HepG2 (cell line): ENCODE measurements around the gene EIF3J. TPM values are rescaled to one million over a fixed set of nuclear protein-coding genes. Genes with fewer than 3 reads are reported as not detected.

Experiments used
- BCLAF1 ChIP-seq: fragments of 450-650 bp; IDR thresholded peaks from 2 replicates; pipeline ENCODE4 v1.6.1; 2017; ENCODE audit warnings: mild to moderate bottlenecking
- CERS6 ChIP-seq: sonication (generic); formaldehyde crosslinking; IDR thresholded peaks from 2 replicates; pipeline ENCODE4 v1.5.0; 2020; ENCODE audit warnings: missing genetic modification reagents
- CREB1 ChIP-seq, 2 experiments: fragments of 450-650 bp in 1 of 2; IDR thresholded peaks; 2 replicates each; pipeline ENCODE4 v1.6.1; 2016 to 2017; ENCODE audit warnings: control low read depth in 1 of 2, mild to moderate bottlenecking in 1 of 2, missing compliant biosample characterization in 1 of 2, missing genetic modification characterization in 1 of 2
- DMAP1 ChIP-seq: IDR thresholded peaks from 2 replicates; pipeline ENCODE4 v1.6.1; 2016
- DR1 ChIP-seq: sonication (generic); formaldehyde crosslinking; IDR thresholded peaks from 2 replicates; pipeline ENCODE4 v1.8.0; 2021; ENCODE audit warnings: mild to moderate bottlenecking, missing genetic modification reagents, inconsistent platforms
- ETV6 ChIP-seq: sonication (generic); formaldehyde crosslinking; conservative IDR thresholded peaks from 2 replicates; pipeline ENCODE4 v1.4.0; 2020; ENCODE audit warnings: missing genetic modification reagents
- GFI1 ChIP-seq: sonication (generic); formaldehyde crosslinking; IDR thresholded peaks from 2 replicates; pipeline ENCODE4 v1.5.0; 2020; ENCODE audit warnings: missing genetic modification reagents, mild to moderate bottlenecking, borderline replicate concordance
- GPN1 ChIP-seq: sonication (generic); formaldehyde crosslinking; IDR thresholded peaks from 2 replicates; pipeline ENCODE4 v1.5.1; 2020; ENCODE audit warnings: missing genetic modification reagents, borderline replicate concordance
- HMGA1 ChIP-seq: sonication (generic); formaldehyde crosslinking; conservative IDR thresholded peaks from 2 replicates; pipeline ENCODE4 v1.4.0; 2020; ENCODE audit warnings: missing genetic modification reagents
- KAT2B ChIP-seq: fragments of 150-350 bp; IDR thresholded peaks from 2 replicates; pipeline ENCODE4 v1.6.1; 2014; ENCODE audit warnings: low read depth, low read length, borderline replicate concordance
- NCOA2 ChIP-seq: sonication (generic); formaldehyde crosslinking; IDR thresholded peaks from 2 replicates; pipeline ENCODE4 v1.8.0; 2022; ENCODE audit warnings: inconsistent platforms
- NFYC ChIP-seq: IDR thresholded peaks from 2 replicates; pipeline ENCODE4 v1.6.1; 2016; ENCODE audit warnings: missing genetic modification reagents, missing compliant biosample characterization
- POGZ ChIP-seq: sonication (generic); formaldehyde crosslinking; IDR thresholded peaks from 2 replicates; pipeline ENCODE4 v1.4.0; 2020; ENCODE audit warnings: mild to moderate bottlenecking, missing genetic modification reagents
- SATB2 ChIP-seq: sonication (generic); formaldehyde crosslinking; IDR thresholded peaks from 2 replicates; pipeline ENCODE4 v1.5.0; 2020; ENCODE audit warnings: missing genetic modification reagents
- TMF1 ChIP-seq: sonication (generic); formaldehyde crosslinking; IDR thresholded peaks from 2 replicates; pipeline ENCODE4 v1.8.1; 2022; ENCODE audit warnings: low read depth, missing genetic modification reagents
- WIZ ChIP-seq: sonication (generic); formaldehyde crosslinking; IDR thresholded peaks from 2 replicates; pipeline ENCODE4 v1.5.1; 2020; ENCODE audit warnings: mild to moderate bottlenecking, missing genetic modification reagents
- ZC3H13 ChIP-seq: sonication (generic); formaldehyde crosslinking; IDR thresholded peaks from 2 replicates; pipeline ENCODE4 v1.8.1; 2023; ENCODE audit warnings: mild to moderate bottlenecking, missing genetic modification reagents, moderate library complexity
- ZMAT3 ChIP-seq: sonication (generic); formaldehyde crosslinking; conservative IDR thresholded peaks from 2 replicates; pipeline ENCODE4 v1.7.0; 2021; ENCODE audit warnings: missing genetic modification reagents
- ZNF710 ChIP-seq: sonication (generic); formaldehyde crosslinking; IDR thresholded peaks from 2 replicates; pipeline ENCODE4 v1.5.0; 2020; ENCODE audit warnings: mild to moderate bottlenecking, missing genetic modification reagents, borderline replicate concordance
- ZNF777 ChIP-seq: sonication (generic); formaldehyde crosslinking; IDR thresholded peaks from 2 replicates; pipeline ENCODE4 v1.4.0; 2020; ENCODE audit warnings: missing genetic modification reagents
- ZNF781 ChIP-seq: sonication (generic); formaldehyde crosslinking; IDR thresholded peaks from 2 replicates; pipeline ENCODE4 v1.5.1; 2020; ENCODE audit warnings: borderline replicate concordance, mild to moderate bottlenecking, missing genetic modification reagents; ENCODE audit errors: not compliant biosample characterization
- polyA plus RNA-seq, 8 experiments: library from polyadenylated mRNA; depleted of rRNA in 3 of 8; stranded (reverse) in 7 of 8; unstranded in 1 of 8; fragments of >200 nt; fragmentation: Illumina TruSeq in 4 of 8; extraction: Trizol in 4 of 8; gene quantifications; 2 replicates each; pipeline versions ENCODE4 v1.2.1 to v1.2.3, GENCODE V29; 2011 to 2016; ENCODE audit warnings: low read depth in 4 of 8, missing spikeins in 1 of 8, mixed read lengths in 1 of 8; ENCODE audit not compliant: insufficient read depth in 1 of 8
- total RNA-seq, 5 experiments: library from RNA; depleted of rRNA; stranded (reverse); fragments of >200 nt; fragmentation: Illumina TruSeq; extraction: Trizol; gene quantifications; 2 replicates each; pipeline ENCODE4 v1.2.3, GENCODE V29; 2016; ENCODE audit warnings: low read depth in 1 of 5

EIF3J gene
- total and polyA plus RNA-seq, 2 of the 13 experiments (the other 11 are each of a cell fraction or from before 2014, with no cell fraction given) = 51.7 to 69.2 TPM

DNA sequence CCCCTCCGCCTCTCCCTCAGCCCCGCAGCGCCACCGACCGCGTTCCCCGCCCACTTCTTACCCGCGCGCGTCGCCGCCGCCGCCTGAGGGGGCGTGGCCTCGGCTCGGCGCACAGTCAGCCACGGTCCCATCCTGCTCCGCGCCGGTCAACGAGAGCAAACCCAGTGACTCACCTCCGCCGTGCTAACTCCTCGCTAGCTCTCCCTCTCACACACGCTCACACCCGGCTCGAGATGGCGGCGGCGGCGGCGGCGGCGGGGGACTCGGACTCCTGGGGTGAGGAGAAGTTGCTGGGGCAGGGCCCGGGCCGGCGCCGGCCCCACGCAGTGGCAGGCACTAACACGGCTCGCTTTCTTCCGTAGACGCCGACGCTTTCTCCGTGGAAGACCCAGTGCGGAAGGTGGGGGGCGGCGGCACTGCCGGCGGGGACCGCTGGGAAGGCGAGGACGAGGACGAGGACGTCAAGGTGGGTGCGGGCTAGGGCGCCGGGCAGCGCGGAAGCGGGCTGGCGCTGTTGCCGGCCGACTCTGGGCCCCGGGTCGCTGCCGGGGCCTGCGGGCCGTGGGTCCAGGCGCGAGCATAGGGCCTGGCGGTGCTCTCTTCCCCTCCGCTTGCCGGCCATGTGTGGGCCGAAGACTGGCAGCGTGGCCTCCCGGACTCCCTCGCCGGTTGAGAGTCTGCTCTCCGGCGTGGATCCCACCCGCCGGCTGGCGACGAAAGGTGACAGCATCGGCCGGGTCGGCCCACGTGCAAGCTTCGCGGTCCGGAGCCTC, at the start of gene EIF3J (continued):
- no peak; the same call in 1 of the 2 replicates for TF ChIP-seq ZC3H13 (CRISPR knock-in tag)
- no peak for TF ChIP-seq GPN1
- peak; percentile 50 for TF ChIP-seq POGZ
- TF ChIP-seq BCLAF1 = no peak
- TF ChIP-seq ZNF710 (CRISPR knock-in tag) = peak; percentile 28; the same call in 1 of the 2 replicates
- TF ChIP-seq ZNF781 (CRISPR knock-in tag) = no peak
- TF ChIP-seq ZNF777 = no peak; the same call in none of the 2 replicates
- TF ChIP-seq KAT2B = no peak
- TF ChIP-seq GFI1 = no peak
- TF ChIP-seq NCOA2 (CRISPR knock-in tag) = no peak
- TF ChIP-seq ETV6 (CRISPR knock-in tag) = 0 out of 2 replicates have a peak, but pooled peaks have one; percentile 39
- no peak; the same call in 1 of the 2 replicates for TF ChIP-seq TMF1 (CRISPR knock-in tag)
- 0 out of 2 replicates have a peak, but pooled peaks have one; percentile 14 for TF ChIP-seq NFYC (CRISPR knock-in tag)
- no peak for TF ChIP-seq SATB2
- 0 out of 2 replicates have a peak, but pooled peaks have one; percentile 82 for TF ChIP-seq ZMAT3 (CRISPR knock-in tag)
- no peak for TF ChIP-seq HMGA1 (CRISPR knock-in tag)
- no peak; the same call in 1 of the 2 replicates for TF ChIP-seq DR1 (CRISPR knock-in tag)
- TF ChIP-seq DMAP1 = peak; percentile 60
- peak; percentile 93 for TF ChIP-seq WIZ
- peak; percentile 61; the same call in 1 of the 2 replicates for TF ChIP-seq CREB1 (IDR thresholded peaks at IDR 0.05)
- no peak for TF ChIP-seq CREB1 (CRISPR knock-in tag; IDR thresholded peaks at IDR 0.05)
- no peak for TF ChIP-seq CERS6 (CRISPR knock-in tag)
